HG03457 (cell line): Measurements from ENCODE around the gene ZDHHC18.

Experiments
- ATAC-seq: cut with Tn5 transposase; IDR thresholded peaks from one replicate; pipeline ENCODE4 v1.9.1; 2021; ENCODE audit warnings: moderate number of reproducible peaks; ENCODE audit not compliant: unreplicated experiment

Gene ZDHHC18

DNA sequence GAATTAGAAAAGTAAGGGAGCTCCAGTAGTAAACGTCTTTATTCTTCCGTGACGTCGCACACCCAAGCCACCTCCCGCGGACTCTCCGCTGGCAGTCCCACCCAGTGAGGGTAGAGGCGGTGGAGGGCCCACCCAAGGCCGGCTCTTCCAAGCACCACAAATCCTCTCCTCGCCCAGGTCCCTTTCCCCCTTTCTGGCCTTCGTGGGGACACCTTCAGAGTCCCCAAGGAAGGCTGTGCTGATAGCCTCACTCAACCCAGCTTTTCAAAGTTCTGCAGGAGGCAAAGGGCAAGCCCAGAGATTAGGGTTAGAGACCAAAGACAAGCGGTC lies 63.9 kb downstream of the ZDHHC18 start:
- ATAC-seq = no peak

GRCh38 chr1:26894263-26894662 lies 67.8 kb downstream of the ZDHHC18 start:
- ATAC-seq = no peak

GRCh38 chr1:26897351-26897750 lies 70.9 kb downstream of the ZDHHC18 start:
- ATAC-seq = no peak

GRCh38 chr1:26900001-26900814 lies 73.7 kb downstream of the ZDHHC18 start, which contains the start of gene GPATCH3:
Gene GPATCH3 (minus strand): TSS chr1:26900467. CDS start chr1:26900442, 25 bp downstream.
- no peak for ATAC-seq

DNA sequence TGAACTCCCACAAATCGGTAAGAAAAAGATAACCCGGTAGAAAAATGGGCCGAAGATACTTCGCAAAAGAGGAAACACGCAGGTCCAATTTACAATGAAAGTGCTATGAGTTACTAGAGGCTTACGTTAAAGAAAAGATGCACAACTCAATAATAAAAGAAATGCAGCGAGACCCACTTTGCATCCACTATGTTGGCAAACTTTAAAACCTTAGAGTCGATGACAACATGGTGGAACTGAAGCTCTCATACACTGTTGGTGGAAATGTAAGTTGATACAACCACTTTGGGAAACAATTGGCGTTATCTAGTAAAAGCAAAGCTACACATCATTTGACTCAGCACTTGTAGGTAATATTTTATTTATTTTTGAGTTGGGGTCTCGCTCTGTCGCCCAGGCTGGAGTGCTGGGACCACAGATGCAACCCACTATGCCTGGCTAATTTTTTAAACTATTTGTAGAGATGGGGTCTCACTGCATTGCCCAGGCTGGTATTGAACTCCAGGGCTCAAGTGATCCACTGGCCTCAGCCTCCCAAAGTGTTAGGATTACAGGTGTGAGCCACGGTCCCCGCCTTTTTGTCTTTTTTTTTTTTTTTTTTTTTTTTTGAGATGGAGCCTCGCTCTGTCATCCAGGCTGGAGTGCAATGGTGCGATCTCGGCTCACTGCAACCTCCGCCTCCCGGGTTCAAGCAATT lies 74.5 kb downstream of the ZDHHC18 start:
- ATAC-seq = no peak
